IPS-NIHi7 (cell line): ENCODE measurements around the gene PGAP1.

ENCODE experiments used
- DNase-seq: peaks from one replicate; pipeline ENCODE4 v3.0.0; 2012; ENCODE audit warnings: mixed read lengths; ENCODE audit errors: extremely low spot score

PGAP1 gene

GRCh38 chr2:196899976-196900375, 26.5 kb downstream of the PGAP1 start:
- no peak for DNase-seq

- DNase-seq, result no peak
Observed at GRCh38 chr2:196891136-196891535, 35.4 kb downstream of the PGAP1 start.

GRCh38 chr2:196887431-196887830, 39.1 kb downstream of the PGAP1 start:
- DNase-seq, result no peak

- DNase-seq, result no peak
Observed at GRCh38 chr2:196884368-196884767, 42.1 kb downstream of the PGAP1 start.

- no peak for DNase-seq
Observed at GRCh38 chr2:196876364-196876763, 50.1 kb downstream of the PGAP1 start.

- DNase-seq, result no peak
Observed at GRCh38 chr2:196875414-196875813, 51.1 kb downstream of the PGAP1 start.

- DNase-seq, result no peak
Observed at GRCh38 chr2:196873511-196873910, 53.0 kb downstream of the PGAP1 start.

GRCh38 chr2:196854629-196855028, 71.9 kb downstream of the PGAP1 start:
- DNase-seq, result no peak

- no peak for DNase-seq
Observed at GRCh38 chr2:196853301-196854087, 73.0 kb downstream of the PGAP1 start.

GRCh38 chr2:196851088-196851487, 75.4 kb downstream of the PGAP1 start:
- DNase-seq, result no peak

GRCh38 chr2:196849895-196850294, 76.6 kb downstream of the PGAP1 start:
- DNase-seq, result peak; percentile 53

- no peak for DNase-seq
Observed at GRCh38 chr2:196846295-196846694, 80.2 kb downstream of the PGAP1 start.

GRCh38 chr2:196845371-196845770, 81.1 kb downstream of the PGAP1 start:
- no peak for DNase-seq

GRCh38 chr2:196840171-196840570, 86.3 kb downstream of the PGAP1 start:
- DNase-seq, result no peak

GRCh38 chr2:196839574-196839973, 86.9 kb downstream of the PGAP1 start:
- no peak for DNase-seq

- DNase-seq, result no peak
Observed at GRCh38 chr2:196836440-196836839, 90.1 kb downstream of the PGAP1 start.

- no peak for DNase-seq
Observed at GRCh38 chr2:196830701-196831100, 95.8 kb downstream of the PGAP1 start.

- DNase-seq, result no peak
Observed at GRCh38 chr2:196827356-196827755, 99.2 kb downstream of the PGAP1 start.

- DNase-seq, result no peak
Observed at GRCh38 chr2:196823750-196824522, 102.6 kb downstream of the PGAP1 start.

GRCh38 chr2:196821195-196821594, 105.3 kb downstream of the PGAP1 start:
- no peak for DNase-seq

GRCh38 chr2:196809260-196809659, 117.2 kb downstream of the PGAP1 start, which contains the start of gene C2orf66:
TSS of gene C2orf66 (minus strand) at chr2:196809355. CDS start at chr2:196809336, 19 bp downstream.
- DNase-seq, result no peak

- DNase-seq, result peak; percentile 28
Observed at GRCh38 chr2:196808083-196808665, 118.3 kb downstream of the PGAP1 start.

- DNase-seq, result no peak
Observed at GRCh38 chr2:196804381-196804780, 122.1 kb downstream of the PGAP1 start.
